NCI-H2171 treated with DMSO at 0.1 percent for 48 hours (cell line): ENCODE data around the gene MGAT5B.

ENCODE experiments used
- DNase-seq: peaks from one replicate; lab custom pipeline; 2025; lab: John Stamatoyannopoulos, UW

Gene MGAT5B

GRCh38 chr17:76905836-76906235 is 37.6 kb downstream of the MGAT5B start:
- DNase-seq, result no peak

GRCh38 chr17:76906463-76906862 is 38.3 kb downstream of the MGAT5B start:
- no peak for DNase-seq

GRCh38 chr17:76907352-76907751 is 39.1 kb downstream of the MGAT5B start:
- DNase-seq, result no peak

GRCh38 chr17:76909971-76910760 is 42.0 kb downstream of the MGAT5B start:
- DNase-seq, result no peak

GRCh38 chr17:76911299-76912017 is 43.3 kb downstream of the MGAT5B start:
- DNase-seq, result peak; percentile 91

GRCh38 chr17:76912421-76913164 is 44.4 kb downstream of the MGAT5B start:
- DNase-seq, result peak; percentile 84

- DNase-seq, result no peak
These were observed 46.7 kb downstream of the MGAT5B start for GRCh38 chr17:76914937-76915336.

GRCh38 chr17:76915840-76916510 is 47.8 kb downstream of the MGAT5B start:
- no peak for DNase-seq

GRCh38 chr17:76917829-76918228 is 49.6 kb downstream of the MGAT5B start:
- DNase-seq, result no peak

- peak; percentile 31 for DNase-seq
These were observed 50.6 kb downstream of the MGAT5B start for GRCh38 chr17:76918811-76919210.

GRCh38 chr17:76920364-76921139 is 52.3 kb downstream of the MGAT5B start:
- DNase-seq, result peak; percentile 45

GRCh38 chr17:76921340-76922036 is 53.3 kb downstream of the MGAT5B start:
- DNase-seq, result no peak

GRCh38 chr17:76922084-76922483 is 53.9 kb downstream of the MGAT5B start:
- DNase-seq, result no peak

- DNase-seq, result no peak
These were observed 54.8 kb downstream of the MGAT5B start for GRCh38 chr17:76922967-76923366.

- no peak for DNase-seq
These were observed 55.3 kb downstream of the MGAT5B start for GRCh38 chr17:76923491-76923890.

GRCh38 chr17:76924345-76925342 is 56.4 kb downstream of the MGAT5B start:
- DNase-seq, result peak; percentile 19

GRCh38 chr17:76925441-76925891 is 57.3 kb downstream of the MGAT5B start:
- DNase-seq, result no peak

GRCh38 chr17:76926237-76926866 is 58.1 kb downstream of the MGAT5B start:
- no peak for DNase-seq

GRCh38 chr17:76927577-76927976 is 59.4 kb downstream of the MGAT5B start:
- no peak for DNase-seq
